ENCODE data around the gene AP5M1.
A peak's percentile ranks its signal among the peaks of the same experiment; 100 is the strongest.
"Not testable (repeated sequence)": the region's sequence is repeated elsewhere in the genome, so short reads cannot be mapped to it uniquely, and the experiment has no call there.

AP5M1 gene

DNA sequence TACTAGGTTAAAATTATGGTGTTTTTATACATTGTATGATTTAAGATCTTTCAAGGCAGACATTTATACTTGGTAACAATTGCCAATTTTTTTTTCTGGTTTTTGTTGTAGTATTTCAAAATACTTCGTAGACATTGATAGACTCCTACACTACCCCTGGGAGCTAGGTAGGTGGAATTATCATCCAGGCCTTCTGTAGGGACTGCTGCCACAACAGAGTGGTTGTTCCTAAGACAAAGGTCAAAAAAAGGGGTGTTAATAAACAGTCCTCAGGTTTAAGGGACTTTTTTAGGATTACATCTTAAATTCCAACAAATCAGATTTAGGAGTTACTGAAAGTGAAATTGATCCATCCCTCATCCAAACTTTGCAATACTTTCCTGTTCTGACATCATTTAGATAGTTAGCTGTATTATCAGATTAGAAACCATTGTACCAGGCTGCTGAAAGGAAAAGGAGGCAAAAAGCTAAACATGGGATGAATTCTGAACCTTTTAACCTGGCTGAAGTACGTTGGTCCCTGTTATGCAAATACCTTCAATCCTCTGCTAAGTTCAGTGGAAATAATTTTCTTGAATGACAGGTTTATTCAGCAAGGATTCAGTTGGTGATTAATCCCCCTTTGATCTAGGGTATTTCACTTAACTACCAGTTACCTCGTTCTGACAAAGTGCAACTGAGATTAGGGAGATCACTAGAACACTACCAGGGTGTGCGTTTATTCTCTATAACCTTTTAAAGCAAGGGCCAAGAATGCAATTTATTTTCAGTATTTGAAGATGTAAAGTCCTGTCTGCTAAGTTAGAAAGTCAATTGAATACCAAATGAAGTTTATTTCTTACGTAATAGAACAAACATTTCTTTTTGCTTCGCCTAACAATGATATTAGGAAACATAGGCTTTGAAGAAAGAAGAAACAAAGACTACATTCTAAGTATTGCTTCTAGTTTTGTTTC is 23.2 kb downstream of the AP5M1 start:
- no peak for DNase-seq

DNA sequence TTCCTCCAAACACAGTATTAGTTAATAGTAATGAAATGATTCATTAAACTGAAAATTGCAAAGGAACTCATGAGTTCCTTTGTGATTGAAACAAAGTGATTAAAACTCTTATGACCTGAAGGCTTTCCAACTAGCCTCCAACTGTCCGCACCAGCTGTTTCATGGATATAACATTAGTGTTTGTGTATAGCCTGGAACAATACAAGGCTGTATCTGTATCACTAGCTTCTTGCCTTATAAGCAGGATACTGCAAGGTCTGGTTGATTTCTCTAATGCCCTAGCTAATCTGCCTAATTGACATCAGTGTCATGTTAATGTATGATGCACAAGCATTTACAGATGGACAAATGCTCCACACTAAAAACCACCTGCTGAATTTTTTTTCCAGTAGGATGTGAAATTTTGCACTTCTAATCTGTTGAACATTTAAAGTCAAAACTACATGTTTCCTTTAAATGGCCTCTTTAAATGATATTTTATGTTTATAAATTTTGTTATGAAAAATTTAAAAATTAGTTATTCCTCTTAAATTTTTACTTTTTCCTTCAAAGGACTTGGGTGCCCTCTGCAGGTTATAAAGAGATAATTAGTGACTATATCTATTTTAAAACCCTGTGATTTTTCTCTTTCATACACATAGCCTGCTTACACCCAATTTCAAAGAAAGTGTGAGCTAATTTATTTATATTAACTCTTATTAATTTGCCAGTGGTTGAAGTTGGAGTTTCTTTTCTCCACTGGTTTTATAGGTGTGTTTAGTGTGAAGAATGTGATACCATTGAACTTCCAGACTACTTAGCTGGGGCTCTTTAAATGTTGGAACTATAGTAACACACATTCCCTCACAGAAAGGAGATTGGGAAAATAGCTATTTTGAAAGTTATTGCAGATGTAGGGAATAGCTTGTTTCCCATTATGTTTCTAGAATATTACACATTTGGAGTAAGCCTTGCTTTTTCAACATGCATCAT is 25.4 kb downstream of the AP5M1 start:
- no peak for DNase-seq

GRCh38 chr14:57295239-57295638 is 26.5 kb downstream of the AP5M1 start:
- no peak for DNase-seq

GRCh38 chr14:57297852-57298251 is 29.1 kb downstream of the AP5M1 start:
- no peak for DNase-seq

DNA sequence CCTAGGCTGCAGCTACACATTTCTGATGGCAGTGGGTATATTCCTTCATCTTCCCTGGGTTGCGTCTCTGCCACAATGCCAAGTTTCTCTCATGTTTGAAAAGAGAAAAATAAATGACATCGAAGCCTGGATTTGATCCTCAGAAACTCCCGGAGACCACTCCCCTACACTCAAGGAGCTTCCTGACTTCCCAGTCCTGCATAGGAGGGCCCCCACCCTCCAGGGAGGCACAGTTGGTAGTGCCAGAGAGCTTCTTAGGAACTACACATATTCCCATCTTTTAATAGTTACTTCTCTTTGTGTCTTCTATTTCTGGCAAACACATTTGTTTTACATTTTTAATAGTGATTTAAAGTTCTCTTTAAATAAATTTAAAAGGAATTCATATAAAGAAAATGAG is 30.7 kb downstream of the AP5M1 start:
- no peak for DNase-seq

DNA sequence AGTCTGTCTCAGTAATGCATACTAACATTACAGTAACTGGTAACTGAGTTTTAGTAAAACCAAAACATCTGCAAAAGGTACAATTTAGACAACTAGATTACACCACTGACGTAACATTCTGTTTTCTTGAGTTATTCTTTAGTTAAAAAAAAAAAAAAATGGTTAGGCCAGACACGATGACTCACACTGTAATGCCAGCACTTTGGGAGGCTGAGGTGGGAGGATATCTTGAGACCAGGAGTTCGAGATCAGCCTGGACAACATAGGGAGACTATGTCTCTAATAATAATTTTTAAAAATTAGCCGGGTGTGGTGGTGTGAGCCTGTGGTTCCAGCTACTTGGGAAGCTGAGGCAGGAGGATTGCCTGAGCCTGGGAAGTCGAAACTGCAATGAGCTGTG is 34.1 kb downstream of the AP5M1 start:
- no peak for DNase-seq

DNA sequence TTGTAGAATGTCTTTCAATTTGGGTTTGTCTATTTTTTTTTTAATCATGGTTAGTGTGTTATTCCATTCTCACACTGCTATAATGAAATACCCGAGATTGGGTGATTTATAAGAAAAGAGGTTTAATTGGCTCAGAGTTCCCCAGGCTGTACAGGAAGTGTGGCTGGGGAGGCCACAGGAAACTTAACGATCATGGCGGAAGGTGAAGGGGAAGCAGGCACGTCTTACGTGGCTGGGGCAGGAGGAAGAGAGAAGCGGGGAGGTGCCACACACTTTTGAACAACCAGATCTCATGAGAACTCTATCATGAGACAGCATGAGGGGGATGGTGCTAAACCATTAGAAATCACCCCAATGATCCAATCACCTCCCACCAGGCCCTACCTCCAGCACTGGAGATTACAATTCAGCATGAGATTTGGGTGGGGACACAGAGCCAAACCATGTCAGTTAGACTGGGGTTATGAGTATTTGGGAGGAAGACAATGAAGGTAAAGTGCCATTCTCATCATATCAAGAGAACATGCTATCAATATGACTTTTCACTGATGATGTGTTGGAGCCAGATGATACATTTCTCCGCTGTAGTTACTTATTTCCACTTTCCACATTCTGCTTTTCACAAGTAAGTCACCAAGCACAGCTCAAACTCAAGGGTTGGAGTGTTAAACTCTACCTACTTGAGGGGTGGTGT is 45.8 kb downstream of the AP5M1 start:
- DNase-seq, result no peak

- peak; percentile 47 for DNase-seq
Measured at GRCh38 chr14:57317248-57317833, 48.6 kb downstream of the AP5M1 start.

DNA sequence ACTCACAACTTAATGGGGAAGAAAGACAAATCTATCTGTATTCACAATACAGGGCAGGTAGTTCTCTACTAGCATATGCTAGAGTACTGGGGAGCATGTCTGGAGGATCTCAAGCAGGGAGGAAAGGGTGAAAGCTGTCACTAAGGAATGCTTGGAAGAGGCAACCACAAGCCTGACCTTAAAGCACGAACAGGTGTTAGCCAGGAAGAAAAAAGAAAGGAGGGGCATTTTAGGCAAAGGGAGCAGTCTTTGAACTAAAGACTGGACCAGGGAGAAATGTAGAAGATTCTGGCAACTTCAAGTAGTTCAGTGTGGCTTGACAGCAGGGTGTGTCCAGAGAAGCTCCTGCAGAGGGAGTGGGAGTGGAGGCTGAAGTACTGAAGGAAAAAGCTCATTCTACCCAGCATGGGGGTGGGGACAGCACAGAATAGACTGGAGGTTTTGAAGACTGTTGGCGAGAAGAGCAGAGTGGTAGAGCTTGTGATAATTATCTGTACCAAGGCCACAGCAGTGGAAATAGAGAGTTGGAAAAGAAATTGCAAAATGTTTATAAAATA is 50.9 kb downstream of the AP5M1 start:
- DNase-seq, result no peak

DNA sequence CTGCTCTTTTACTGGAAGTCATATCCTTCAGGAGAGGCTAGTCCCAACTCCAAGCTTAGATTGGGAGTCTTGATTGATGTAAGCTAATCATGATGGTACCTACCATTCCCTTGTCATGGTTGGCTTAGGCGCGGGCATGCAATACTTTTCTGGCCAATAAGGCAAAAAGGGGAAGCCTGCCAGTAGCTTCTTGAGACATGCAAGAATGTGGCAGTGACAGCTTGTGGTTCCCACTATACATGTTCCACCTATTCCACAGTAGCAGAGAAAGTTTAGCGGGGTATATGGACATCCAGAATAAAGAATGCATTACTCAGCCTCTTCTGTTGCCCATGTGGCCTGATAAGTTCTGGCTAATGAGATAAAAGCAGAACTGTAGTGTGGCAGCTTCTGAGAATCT is 55.0 kb downstream of the AP5M1 start:
- no peak for DNase-seq

- no peak for DNase-seq
Measured at GRCh38 chr14:57326253-57326652, 57.5 kb downstream of the AP5M1 start.

- no peak for DNase-seq
Measured at GRCh38 chr14:57329833-57330232, 61.1 kb downstream of the AP5M1 start.

DNA sequence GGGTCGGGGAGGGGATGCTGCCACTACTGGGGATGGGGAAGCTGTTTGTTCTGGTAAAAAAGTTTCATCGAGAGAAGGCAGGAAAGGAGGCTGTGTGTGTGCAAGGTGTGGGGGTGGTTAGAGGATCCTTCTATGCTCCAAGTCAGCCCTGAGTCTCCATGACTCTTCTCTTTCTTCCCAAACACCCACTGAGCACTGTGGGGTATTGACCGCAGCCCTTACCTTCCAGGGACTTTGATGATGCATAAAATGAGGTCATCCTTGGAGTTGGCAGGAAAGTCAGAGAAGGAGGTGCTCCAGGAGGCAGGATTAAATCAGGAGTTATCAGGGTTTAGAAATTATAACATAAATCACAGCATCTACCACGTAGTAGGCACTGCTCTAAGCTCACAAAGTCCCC is 63.7 kb downstream of the AP5M1 start:
- not testable (repeated sequence) for DNase-seq

- not testable (repeated sequence) for DNase-seq
Measured at GRCh38 chr14:57333726-57334125, 65.0 kb downstream of the AP5M1 start.

DNA sequence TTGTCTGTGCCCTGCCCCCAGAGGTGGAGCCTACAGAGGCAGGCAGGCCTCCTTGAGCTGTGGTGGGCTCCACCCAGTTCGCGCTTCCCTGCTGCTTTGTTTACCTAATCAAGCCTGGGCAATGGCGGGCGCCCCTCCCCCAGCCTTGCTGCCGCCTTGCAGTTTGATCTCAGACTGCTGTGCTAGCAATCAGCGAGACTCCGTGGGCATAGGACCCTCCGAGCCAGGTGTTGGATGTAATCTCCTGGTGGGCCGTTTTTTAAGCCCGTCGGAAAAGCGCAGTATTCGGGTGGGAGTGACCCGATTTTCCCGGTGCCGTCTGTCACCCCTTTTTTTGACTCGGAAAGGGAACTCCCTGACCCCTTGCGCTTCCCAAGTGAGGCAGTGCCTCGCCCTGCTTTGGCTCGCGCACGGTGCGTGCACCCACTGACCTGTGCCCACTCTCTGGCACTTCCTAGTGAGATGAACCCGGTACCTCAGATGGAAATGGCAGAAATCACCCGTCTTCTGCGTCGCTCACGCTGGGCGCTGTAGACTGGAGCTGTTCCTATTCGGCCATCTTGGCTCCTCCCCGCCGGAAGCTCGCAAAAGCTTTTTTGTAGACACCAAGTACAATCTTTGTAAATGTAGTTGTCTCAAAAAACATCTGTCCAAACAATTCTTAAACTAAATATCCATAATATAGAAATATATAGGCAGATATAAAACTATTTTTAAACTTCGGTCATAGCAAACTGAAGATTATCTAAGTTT is 75.0 kb downstream of the AP5M1 start:
- DNase-seq, result not testable (repeated sequence)

- no peak for DNase-seq
Measured at GRCh38 chr14:57345106-57345505, 76.3 kb downstream of the AP5M1 start.

DNA sequence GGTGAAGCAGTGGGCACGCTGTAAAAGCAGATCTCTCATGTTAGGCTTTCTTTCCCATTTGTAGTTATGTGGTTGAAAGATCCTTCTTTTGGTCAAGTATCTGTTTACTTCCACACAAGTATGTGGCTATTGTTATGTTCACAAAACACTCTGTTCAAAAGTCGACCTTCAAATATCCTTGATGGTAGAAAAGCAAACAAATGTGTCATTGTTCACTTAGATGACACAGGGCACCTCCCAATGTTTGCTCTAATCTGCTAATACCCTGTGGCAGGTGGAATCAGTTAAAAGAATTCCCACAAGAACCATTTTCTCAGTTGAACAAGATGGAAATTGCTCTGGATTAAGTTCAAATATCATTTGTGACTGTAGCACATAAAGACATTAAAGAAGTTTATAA is 78.0 kb downstream of the AP5M1 start:
- DNase-seq, result no peak

Measured in stimulated activated naive CD4-positive, alpha-beta T cell treated with Interleukin-2 at 50 U/mL for 16 hours (primary cell).